ENCODE measurements around the gene NEK11. TPM values are rescaled to one million over a fixed set of nuclear protein-coding genes. Genes with fewer than 3 reads are reported as not detected.

NEK11 gene
- total and polyA plus RNA-seq, 2 donors (not counting 3 experiments of a cell fraction or from before 2014, with no cell fraction given): 1.7 to 4.3 TPM

DNA sequence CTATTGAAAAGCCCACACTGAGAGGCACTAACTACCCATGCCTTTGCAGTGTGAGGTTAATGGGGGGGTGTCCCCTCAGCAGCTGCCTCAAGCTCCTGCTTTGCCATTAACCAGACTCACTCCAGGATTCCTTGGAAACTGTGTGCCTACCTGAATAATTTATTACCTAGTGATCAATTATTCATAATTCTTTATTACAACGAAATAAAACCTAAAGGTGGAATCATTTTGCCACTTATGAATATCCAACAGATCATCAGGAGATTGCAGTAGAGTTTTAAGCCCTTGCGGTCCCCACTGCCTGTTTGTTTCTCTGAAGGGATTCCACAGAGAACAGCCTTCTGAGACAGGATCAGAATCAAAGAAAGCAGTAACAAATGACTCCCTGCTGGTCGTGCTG, 23.3 kb downstream of the NEK11 start:
- Histone ChIP-seq H3K36me3 (ENCODE audit: control insufficient read depth in 2 of 2, extremely low read depth in 1 of 2, insufficient read depth in 2 of 2, low read length in 2 of 2) (no peaks in the 10 kb centered on the region), H2AFZ (ENCODE audit: low read depth, low read length) (no peak overlapping the region), H3K9ac (replicated peaks; ENCODE audit: extremely low read depth, insufficient read depth, low read length) (no peak overlapping the region), H3K27me3 (ENCODE audit: control insufficient read depth in 2 of 2, insufficient read depth in 2 of 2, low read length in 2 of 2) (no peaks in the 10 kb centered on the region), H3K79me2 (ENCODE audit: control insufficient read depth, insufficient read depth, low read length) (no peaks in the 10 kb centered on the region), H3K4me3 (replicated peaks in 1 of 3; ENCODE audit: insufficient read depth in 1 of 3, low read depth in 1 of 3, low read length in 3 of 3) (no peak overlapping the region), H3K4me1 (ENCODE audit: control insufficient read depth, extremely low read depth, insufficient read depth, low read length) (no peaks in the 10 kb centered on the region), H3K4me2 (ENCODE audit: insufficient read depth, low read length) (no peak overlapping the region), H3K27ac (ENCODE audit: insufficient read depth, low read depth, low read length) (no peak overlapping the region), H3K9me3 (replicated peaks; ENCODE audit: control insufficient read depth, insufficient read depth, low read length) (no peaks in the 10 kb centered on the region), H3K9me1 (replicated peaks; ENCODE audit: control insufficient read depth, extremely low read depth, insufficient read depth, low read length) (no peaks in the 10 kb centered on the region), H4K20me1 (replicated peaks; ENCODE audit: control insufficient read depth, extremely low read depth, insufficient read depth, low read length) (no peaks in the 10 kb centered on the region)
- intact Hi-C loops (cut with micrococcal nuclease) (no loop called here), dilution Hi-C loops (cut with MboI; ENCODE audit: extremely low pct_ligation_motif_present, low sequenced_read_pairs) (no loop called here)
- TF ChIP-seq POLR2A (IDR thresholded peaks at IDR 0.05; ENCODE audit: low read depth, low read length) (no peak), MYC (IDR thresholded peaks at IDR 0.05; ENCODE audit: low read depth, low read length) (no peak), FOS (IDR thresholded peaks at IDR 0.05; ENCODE audit: borderline replicate concordance, insufficient read depth, low read length) (no peak), GATA2 (IDR thresholded peaks at IDR 0.05; ENCODE audit: insufficient read depth, insufficient read length, low read depth, low read length) (no peak), EZH2 (IDR thresholded peaks at IDR 0.05; ENCODE audit: borderline replicate concordance, low read depth, low read length, severe bottlenecking) (no peak), JUN (IDR thresholded peaks at IDR 0.05; ENCODE audit: borderline replicate concordance, insufficient read depth, insufficient read length, low read depth) (no peak), POLR2AphosphoS5 (IDR thresholded peaks at IDR 0.05; ENCODE audit: insufficient read depth, low read depth, low read length) (no peak)
- TF ChIP-seq, protein P1, sequence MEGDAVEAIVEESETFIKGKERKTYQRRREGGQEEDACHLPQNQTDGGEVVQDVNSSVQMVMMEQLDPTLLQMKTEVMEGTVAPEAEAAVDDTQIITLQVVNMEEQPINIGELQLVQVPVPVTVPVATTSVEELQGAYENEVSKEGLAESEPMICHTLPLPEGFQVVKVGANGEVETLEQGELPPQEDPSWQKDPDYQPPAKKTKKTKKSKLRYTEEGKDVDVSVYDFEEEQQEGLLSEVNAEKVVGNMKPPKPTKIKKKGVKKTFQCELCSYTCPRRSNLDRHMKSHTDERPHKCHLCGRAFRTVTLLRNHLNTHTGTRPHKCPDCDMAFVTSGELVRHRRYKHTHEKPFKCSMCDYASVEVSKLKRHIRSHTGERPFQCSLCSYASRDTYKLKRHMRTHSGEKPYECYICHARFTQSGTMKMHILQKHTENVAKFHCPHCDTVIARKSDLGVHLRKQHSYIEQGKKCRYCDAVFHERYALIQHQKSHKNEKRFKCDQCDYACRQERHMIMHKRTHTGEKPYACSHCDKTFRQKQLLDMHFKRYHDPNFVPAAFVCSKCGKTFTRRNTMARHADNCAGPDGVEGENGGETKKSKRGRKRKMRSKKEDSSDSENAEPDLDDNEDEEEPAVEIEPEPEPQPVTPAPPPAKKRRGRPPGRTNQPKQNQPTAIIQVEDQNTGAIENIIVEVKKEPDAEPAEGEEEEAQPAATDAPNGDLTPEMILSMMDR (IDR thresholded peaks at IDR 0.05; ENCODE audit: extremely low read depth in 1 of 2, insufficient read depth in 1 of 2, low read depth in 1 of 2, low read length in 2 of 2): no peak
- TF ChIP-seq, protein P2, sequence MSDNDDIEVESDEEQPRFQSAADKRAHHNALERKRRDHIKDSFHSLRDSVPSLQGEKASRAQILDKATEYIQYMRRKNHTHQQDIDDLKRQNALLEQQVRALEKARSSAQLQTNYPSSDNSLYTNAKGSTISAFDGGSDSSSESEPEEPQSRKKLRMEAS (IDR thresholded peaks at IDR 0.05; ENCODE audit: insufficient read depth, insufficient read length): no peak
- FAIRE-seq (no peak), DNase-seq (ENCODE audit: low read depth, low spot score) (no peak)
- CTCF ChIA-PET: interaction anchor here (1.0 kb wide), 1 partner anchor 9 kb away, joined by 3 read pairs; no protein-coding TSS in a partner anchor
- POLR2A ChIA-PET: no interaction called here
- BruUV-seq (replicated peaks): no TSS peak
